OCI-LY1 (cell line): ENCODE data around the gene MTOR.

Experiments
- EZH2 ChIP-seq: fragments of 200-600 bp; sonication (generic), shearing (Covaris generic); IDR thresholded peaks from 2 replicates; pipeline ENCODE4 v1.8.0; 2017; ENCODE audit warnings: borderline replicate concordance, mixed run types, mild to moderate bottlenecking, antibody characterized with exemption, low read length, moderate library complexity, mixed read lengths
- TF ChIP-seq, protein P1 (sequence below): fragments of 200-600 bp; sonication (generic), shearing (Covaris generic); IDR thresholded peaks from 2 replicates; pipeline ENCODE4 v1.5.1; 2017; ENCODE audit warnings: mild to moderate bottlenecking, antibody characterized with exemption, low read length, moderate library complexity, mixed read lengths

DNA sequence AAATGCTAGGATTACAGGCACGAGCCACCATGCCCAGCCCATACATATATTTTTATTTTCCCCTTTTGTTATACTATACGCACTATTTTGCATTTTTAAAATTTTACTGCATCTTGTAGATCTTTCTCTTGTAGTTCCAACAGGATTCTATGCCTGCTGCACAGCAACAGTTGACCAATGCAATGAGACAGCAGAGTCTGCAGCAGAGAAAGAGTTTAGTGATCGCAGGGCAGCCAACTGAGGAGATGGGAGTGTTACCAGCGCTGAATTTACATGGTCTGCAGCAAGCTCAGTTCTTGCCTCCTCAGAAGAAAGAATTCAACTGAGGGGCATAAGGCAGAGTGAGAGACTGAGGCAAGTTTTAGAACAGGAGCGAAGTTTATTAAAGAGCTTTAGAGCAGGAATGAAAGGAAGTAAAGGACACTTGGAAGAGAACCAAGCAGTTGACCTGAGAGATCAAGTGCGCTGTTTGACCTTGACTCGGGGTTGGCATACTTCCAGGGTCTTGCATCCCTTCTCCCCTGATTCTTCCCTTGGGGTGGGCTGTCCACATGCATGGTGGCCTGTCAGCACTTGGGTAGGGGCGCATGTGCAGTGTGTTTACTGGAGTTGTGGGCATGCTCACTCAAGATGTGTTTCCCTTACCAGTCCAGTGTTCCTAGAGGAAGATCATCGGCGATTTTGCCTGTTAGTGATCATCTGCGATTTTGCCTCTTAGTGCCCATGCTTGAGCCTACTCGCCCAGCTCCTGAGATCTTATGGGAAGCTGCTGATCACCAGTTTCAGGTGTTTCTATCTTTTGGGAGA lies 4.1 kb upstream of the MTOR start:
- TF ChIP-seq, protein P1, sequence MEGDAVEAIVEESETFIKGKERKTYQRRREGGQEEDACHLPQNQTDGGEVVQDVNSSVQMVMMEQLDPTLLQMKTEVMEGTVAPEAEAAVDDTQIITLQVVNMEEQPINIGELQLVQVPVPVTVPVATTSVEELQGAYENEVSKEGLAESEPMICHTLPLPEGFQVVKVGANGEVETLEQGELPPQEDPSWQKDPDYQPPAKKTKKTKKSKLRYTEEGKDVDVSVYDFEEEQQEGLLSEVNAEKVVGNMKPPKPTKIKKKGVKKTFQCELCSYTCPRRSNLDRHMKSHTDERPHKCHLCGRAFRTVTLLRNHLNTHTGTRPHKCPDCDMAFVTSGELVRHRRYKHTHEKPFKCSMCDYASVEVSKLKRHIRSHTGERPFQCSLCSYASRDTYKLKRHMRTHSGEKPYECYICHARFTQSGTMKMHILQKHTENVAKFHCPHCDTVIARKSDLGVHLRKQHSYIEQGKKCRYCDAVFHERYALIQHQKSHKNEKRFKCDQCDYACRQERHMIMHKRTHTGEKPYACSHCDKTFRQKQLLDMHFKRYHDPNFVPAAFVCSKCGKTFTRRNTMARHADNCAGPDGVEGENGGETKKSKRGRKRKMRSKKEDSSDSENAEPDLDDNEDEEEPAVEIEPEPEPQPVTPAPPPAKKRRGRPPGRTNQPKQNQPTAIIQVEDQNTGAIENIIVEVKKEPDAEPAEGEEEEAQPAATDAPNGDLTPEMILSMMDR = no peak
- no peak for TF ChIP-seq EZH2
